B cell (primary cell): Measurements from ENCODE around the gene CRHR1. TPM values are rescaled to one million over a fixed set of nuclear protein-coding genes. Genes with fewer than 3 reads are reported as not detected.

Source experiments
- ATAC-seq: fragments of 200-7000 bp; cut with Tn5 transposase; one replicate; pipeline ENCODE4 v1.10.0; 2021; ENCODE audit warnings: low read depth, mild to moderate bottlenecking, moderate number of reproducible peaks, moderate library complexity
- CTCF ChIA-PET: fragments of 350-600 bp; sonication (Branson Sonifier 250); formaldehyde crosslinking; loops from one replicate; lab custom pipeline; 2021; ENCODE audit warnings: antibody characterized with exemption, inconsistent platforms; lab: Charles Lee
- POLR2A ChIA-PET: fragments of 350-600 bp; sonication (Branson Sonifier 250); formaldehyde crosslinking; loops from one replicate; lab custom pipeline; 2021; ENCODE audit warnings: antibody characterized with exemption; lab: Charles Lee
- DNase-seq: peaks from one replicate; pipeline ENCODE4 v3.0.0; 2013
- H2AFZ ChIP-seq: 2 replicates; pipeline ENCODE4 v1.6.1; 2012; ENCODE audit warnings: mild to moderate bottlenecking, low read depth, low read length; ENCODE audit not compliant: insufficient read depth, poor library complexity, severe bottlenecking
- H3K27ac ChIP-seq, 2 donors: 1 replicate in 1 of 2; 2 replicates in 1 of 2; pipeline ENCODE4 v1.5.1; 2012 to 2013; ENCODE audit warnings: low read length in 2 of 2, mild to moderate bottlenecking in 2 of 2, moderate library complexity in 1 of 2
- H3K27me3 ChIP-seq, 4 experiments: fragments of 200-600 bp in 1 of 4; sonication (generic) in 1 of 4; replicated peaks in 1 of 4; 1 replicate in 2 of 4; 2 replicates in 2 of 4; pipeline versions ENCODE4 v1.6.1 to v1.7.0; 2013 to 2016; ENCODE audit warnings: low read length in 3 of 4, mild to moderate bottlenecking in 2 of 4, mixed read lengths in 1 of 4, moderate library complexity in 1 of 4; ENCODE audit not compliant: insufficient read depth in 4 of 4, control insufficient read depth in 3 of 4; ENCODE audit errors: control extremely low read depth in 1 of 4
- H3K36me3 ChIP-seq, 2 experiments: replicated peaks in 1 of 2; 1 replicate in 1 of 2; 2 replicates in 1 of 2; pipeline versions ENCODE4 v1.6.1 to v1.7.1; 2013; ENCODE audit warnings: low read length in 1 of 2; ENCODE audit not compliant: insufficient read depth in 2 of 2, control insufficient read depth in 1 of 2; ENCODE audit errors: control extremely low read depth in 1 of 2, extremely low read depth in 1 of 2
- H3K4me1 ChIP-seq, 2 donors: fragments of 200-600 bp in 1 of 2; sonication (generic) in 1 of 2; 1 replicate in 1 of 2; 2 replicates in 1 of 2; pipeline versions ENCODE4 v1.5.1 to v1.6.1; 2013 to 2017; ENCODE audit warnings: low read length in 2 of 2; ENCODE audit not compliant: control insufficient read depth in 2 of 2, insufficient read depth in 2 of 2
- H3K4me2 ChIP-seq: replicated peaks from 2 replicates; pipeline ENCODE3; 2012; ENCODE audit warnings: mild to moderate bottlenecking, low read depth, low read length; ENCODE audit not compliant: poor library complexity, severe bottlenecking
- H3K4me3 ChIP-seq, 5 experiments: fragments of 200-600 bp in 1 of 5; sonication (generic) in 1 of 5; 1 replicate in 3 of 5; 2 replicates in 2 of 5; pipeline versions ENCODE4 v1.5.1 to v1.7.0; 2011 to 2016; ENCODE audit warnings: low read length in 4 of 5, mild to moderate bottlenecking in 4 of 5, low read depth in 2 of 5, control low read depth in 1 of 5, moderate library complexity in 1 of 5; ENCODE audit not compliant: insufficient read depth in 1 of 5; ENCODE audit errors: control extremely low read depth in 1 of 5, extremely low read depth in 1 of 5
- H3K79me2 ChIP-seq: fragments of 200-600 bp; sonication (generic); one replicate; pipeline ENCODE4 v1.6.0; 2016; ENCODE audit warnings: low read length; ENCODE audit not compliant: control insufficient read depth, insufficient read depth
- H3K9ac ChIP-seq: fragments of 200-600 bp; sonication (generic); 2 replicates; pipeline ENCODE4 v1.6.1; 2017; ENCODE audit warnings: mild to moderate bottlenecking, low read length, moderate library complexity
- H3K9me3 ChIP-seq, 3 donors: one replicate each; pipeline versions ENCODE4 v1.6.1 to v1.7.1; 2013; ENCODE audit warnings: low read length in 2 of 3; ENCODE audit not compliant: control insufficient read depth in 2 of 3, insufficient read depth in 1 of 3; ENCODE audit errors: control extremely low read depth in 1 of 3
- H4K20me1 ChIP-seq: 2 replicates; pipeline ENCODE4 v1.6.0; 2012; ENCODE audit warnings: mild to moderate bottlenecking, low read length; ENCODE audit not compliant: insufficient read depth, control insufficient read depth, poor library complexity, severe bottlenecking
- H3K27ac Mint-ChIP-seq: one replicate; pipeline ENCODE4 v1.8.0; 2021; ENCODE audit warnings: mixed read lengths
- H3K27me3 Mint-ChIP-seq: one replicate; pipeline ENCODE4 v1.8.0; 2021; ENCODE audit warnings: mixed read lengths
- H3K4me1 Mint-ChIP-seq: one replicate; pipeline ENCODE4 v1.8.0; 2021; ENCODE audit warnings: mixed read lengths
- H3K4me3 Mint-ChIP-seq: one replicate; pipeline ENCODE4 v1.8.0; 2021; ENCODE audit warnings: mixed read lengths
- H3K9me3 Mint-ChIP-seq: one replicate; pipeline ENCODE4 v1.8.0; 2022; ENCODE audit warnings: mixed read lengths; ENCODE audit not compliant: insufficient read depth
- CTCF ChIP-seq: fragments of 200-600 bp; IDR thresholded peaks from one replicate; pipeline ENCODE4 v1.8.0; 2022; ENCODE audit warnings: antibody characterized with exemption, mild to moderate bottlenecking
- EZH2 ChIP-seq: IDR thresholded peaks from 2 replicates; pipeline ENCODE4 v1.6.1; 2012; ENCODE audit warnings: borderline replicate concordance, low read depth, mild to moderate bottlenecking, moderate library complexity, low read length; ENCODE audit not compliant: insufficient read depth, poor library complexity, severe bottlenecking
- WGBS: methylation state at CpG from one replicate; pipeline ENCODE4 v1.1.5; 2013; ENCODE audit warnings: missing lambda C conversion rate; ENCODE audit not compliant: insufficient coverage; 5-methylcytosine and 5-hydroxymethylcytosine counted together
- intact Hi-C: fragments of 100-400 bp; cut with micrococcal nuclease; formaldehyde crosslinking; loops from one replicate; pipeline ENCODE4 v1.10.0; 2022
- polyA plus RNA-seq: library from polyadenylated mRNA; depleted of rRNA; stranded (reverse); fragments of >200 nt; gene quantifications from 2 replicates; pipeline ENCODE4 v1.2.3, GENCODE V29; 2012
- total RNA-seq, 2 donors: library from RNA; stranded (reverse); fragments of 120-200 nt in 1 of 2; gene quantifications; 1 replicate in 1 of 2; 2 replicates in 1 of 2; pipeline versions ENCODE4 v1.2.3 to v1.2.4, GENCODE V29; 2013 to 2022

The CRHR1 gene
- total and polyA plus RNA-seq, 2 donors (not counting 1 experiment from before 2014, with no cell fraction given): not detected

- intact Hi-C loops: no loop called here
- 60% methylated on average over 6 of the region's 9 CpGs for WGBS
- POLR2A ChIA-PET: no interaction called here
These were observed 44.1 kb downstream of the CRHR1 start for GRCh38 chr17:45828171-45828570.

More at GRCh38 chr17:45828171-45828570, 44.1 kb downstream of the CRHR1 start:
- no peak overlapping the region for H3K4me3 Mint-ChIP-seq
- peaks cover 7% of the 10 kb centered on the region for H3K27me3 Mint-ChIP-seq
- no peak overlapping the region for H3K27ac Mint-ChIP-seq
- H2AFZ ChIP-seq: no peak overlapping the region
- H3K79me2 ChIP-seq: no peaks in the 10 kb centered on the region
- no peak overlapping the region for H3K4me3 ChIP-seq
- no peaks in the 10 kb centered on the region for H3K4me1 ChIP-seq
- CTCF ChIA-PET: interaction anchor here (0.6 to 3.3 kb wide), 3 partner anchors 186 to 240 kb away, joined by 3 to 22 read pairs (median 3); no protein-coding TSS in a partner anchor
- H3K4me2 ChIP-seq: no peak overlapping the region
- no peak overlapping the region for H3K27ac ChIP-seq
- no peaks in the 10 kb centered on the region for H4K20me1 ChIP-seq
- TF ChIP-seq EZH2 (no peak), CTCF (no peak)
- ATAC-seq (no peak), DNase-seq (no peak)
- no peak overlapping the region for H3K9ac ChIP-seq
- H3K9me3 ChIP-seq: no peaks in the 10 kb centered on the region
- H3K36me3 ChIP-seq: no peaks in the 10 kb centered on the region
- peaks cover 0 to 9% (median 0%) of the 10 kb centered on the region in 4 experiments for H3K27me3 ChIP-seq
- no peaks in the 10 kb centered on the region for H3K9me3 Mint-ChIP-seq
- H3K4me1 Mint-ChIP-seq: no peaks in the 10 kb centered on the region
